ENCODE measurements around the gene IGF2R.
"Not testable (repeated sequence)": the region's sequence is repeated elsewhere in the genome, so short reads cannot be mapped to it uniquely, and the experiment has no call there.

Gene IGF2R

DNA sequence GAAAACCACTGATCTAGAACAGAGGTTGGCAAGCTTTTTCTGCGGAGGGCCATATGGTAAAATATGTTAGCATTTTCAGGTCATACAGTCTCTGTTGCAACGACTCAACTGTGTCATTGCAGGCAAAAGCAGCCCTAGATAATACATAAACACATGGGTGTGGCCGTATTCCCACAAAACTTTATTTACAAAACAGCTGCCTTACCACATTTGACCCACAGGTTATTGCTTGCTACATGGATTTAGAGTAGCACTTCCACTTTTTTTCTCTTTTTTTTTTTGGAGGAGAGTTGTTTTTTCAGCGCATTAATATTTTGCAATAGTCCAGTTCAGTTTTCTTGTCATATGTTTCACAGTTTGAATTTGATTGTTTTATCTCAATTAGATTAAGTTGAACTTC is 2.5 kb upstream of the IGF2R start:
- Histone ChIP-seq H3K9me3 (ENCODE audit: control insufficient read depth, insufficient read depth, low read length) (no peaks in the 10 kb centered on the region), H3K27ac (ENCODE audit: low read depth, low read length) (no peak overlapping the region), H3F3A (ENCODE audit: control insufficient read depth, insufficient read depth) (no peaks in the 10 kb centered on the region), H3K36me3 (ENCODE audit: control insufficient read depth, low read length) (no peaks in the 10 kb centered on the region), H3K27me3 (ENCODE audit: control insufficient read depth, low read length) (peaks cover 28% of the 10 kb centered on the region), H4K20me1 (ENCODE audit: control insufficient read depth, insufficient read depth, low read depth, low read length) (no peaks in the 10 kb centered on the region; the same call in 1 of the 2 replicates), H3K4me3 (ENCODE audit: low read length) (no peak overlapping the region), H3K79me2 (ENCODE audit: control insufficient read depth, low read length) (peaks cover 22% of the 10 kb centered on the region), H3K4me2 (ENCODE audit: low read length) (no peak overlapping the region), H3K4me1 (ENCODE audit: control insufficient read depth, low read length) (peaks cover 17% of the 10 kb centered on the region), H3K9me2 (replicated peaks; ENCODE audit: control insufficient read depth, low read length) (no peaks in the 10 kb centered on the region)
- TF ChIP-seq, protein P1, sequence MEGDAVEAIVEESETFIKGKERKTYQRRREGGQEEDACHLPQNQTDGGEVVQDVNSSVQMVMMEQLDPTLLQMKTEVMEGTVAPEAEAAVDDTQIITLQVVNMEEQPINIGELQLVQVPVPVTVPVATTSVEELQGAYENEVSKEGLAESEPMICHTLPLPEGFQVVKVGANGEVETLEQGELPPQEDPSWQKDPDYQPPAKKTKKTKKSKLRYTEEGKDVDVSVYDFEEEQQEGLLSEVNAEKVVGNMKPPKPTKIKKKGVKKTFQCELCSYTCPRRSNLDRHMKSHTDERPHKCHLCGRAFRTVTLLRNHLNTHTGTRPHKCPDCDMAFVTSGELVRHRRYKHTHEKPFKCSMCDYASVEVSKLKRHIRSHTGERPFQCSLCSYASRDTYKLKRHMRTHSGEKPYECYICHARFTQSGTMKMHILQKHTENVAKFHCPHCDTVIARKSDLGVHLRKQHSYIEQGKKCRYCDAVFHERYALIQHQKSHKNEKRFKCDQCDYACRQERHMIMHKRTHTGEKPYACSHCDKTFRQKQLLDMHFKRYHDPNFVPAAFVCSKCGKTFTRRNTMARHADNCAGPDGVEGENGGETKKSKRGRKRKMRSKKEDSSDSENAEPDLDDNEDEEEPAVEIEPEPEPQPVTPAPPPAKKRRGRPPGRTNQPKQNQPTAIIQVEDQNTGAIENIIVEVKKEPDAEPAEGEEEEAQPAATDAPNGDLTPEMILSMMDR (IDR thresholded peaks at IDR 0.05; ENCODE audit: low read depth, low read length, poor library complexity, severe bottlenecking), result no peak
- TF ChIP-seq EZH2phosphoT487 (IDR thresholded peaks at IDR 0.05; ENCODE audit: borderline replicate concordance, low read length), result no peak

DNA sequence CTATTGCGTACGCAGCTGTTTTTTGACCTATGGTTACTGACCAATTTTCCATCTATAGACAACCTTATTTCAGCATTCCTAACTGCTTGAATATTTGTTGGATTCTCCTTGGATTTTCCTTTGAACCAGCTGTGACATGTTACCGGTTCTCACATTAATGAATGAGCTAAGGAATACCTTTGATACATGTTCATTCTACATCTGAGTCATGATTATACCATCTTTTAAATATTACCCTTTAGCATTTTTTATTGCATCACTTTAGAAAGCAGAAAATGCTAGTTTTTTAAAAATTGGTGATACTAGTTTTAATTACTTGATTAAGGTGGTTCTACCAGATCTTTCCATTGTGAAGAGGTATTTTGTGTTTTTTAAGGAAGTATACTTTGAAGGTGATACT is 1.9 kb upstream of the IGF2R start:
- H3K4me1 ChIP-seq (ENCODE audit: control insufficient read depth, low read length), result peaks cover 17% of the 10 kb centered on the region
- H3K9me3 ChIP-seq (ENCODE audit: control insufficient read depth, insufficient read depth, low read length), result no peaks in the 10 kb centered on the region
- H3K36me3 ChIP-seq (ENCODE audit: control insufficient read depth, low read length), result no peaks in the 10 kb centered on the region
- no peak overlapping the region for H3K4me2 ChIP-seq (ENCODE audit: low read length)
- no peak for TF ChIP-seq EZH2phosphoT487 (IDR thresholded peaks at IDR 0.05; ENCODE audit: borderline replicate concordance, low read length)
- TF ChIP-seq, protein P1 (IDR thresholded peaks at IDR 0.05; ENCODE audit: low read depth, low read length, poor library complexity, severe bottlenecking), result no peak
- no peak overlapping the region for H3K27ac ChIP-seq (ENCODE audit: low read depth, low read length)
- peaks cover 29% of the 10 kb centered on the region for H3K79me2 ChIP-seq (ENCODE audit: control insufficient read depth, low read length)
- no peaks in the 10 kb centered on the region for H3F3A ChIP-seq (ENCODE audit: control insufficient read depth, insufficient read depth)
- peaks cover 22% of the 10 kb centered on the region for H3K27me3 ChIP-seq (ENCODE audit: control insufficient read depth, low read length)
- H3K9me2 ChIP-seq (replicated peaks; ENCODE audit: control insufficient read depth, low read length), result no peaks in the 10 kb centered on the region
- no peaks in the 10 kb centered on the region; the same call in 1 of the 2 replicates for H4K20me1 ChIP-seq (ENCODE audit: control insufficient read depth, insufficient read depth, low read depth, low read length)
- H3K4me3 ChIP-seq (ENCODE audit: low read length), result no peak overlapping the region

DNA sequence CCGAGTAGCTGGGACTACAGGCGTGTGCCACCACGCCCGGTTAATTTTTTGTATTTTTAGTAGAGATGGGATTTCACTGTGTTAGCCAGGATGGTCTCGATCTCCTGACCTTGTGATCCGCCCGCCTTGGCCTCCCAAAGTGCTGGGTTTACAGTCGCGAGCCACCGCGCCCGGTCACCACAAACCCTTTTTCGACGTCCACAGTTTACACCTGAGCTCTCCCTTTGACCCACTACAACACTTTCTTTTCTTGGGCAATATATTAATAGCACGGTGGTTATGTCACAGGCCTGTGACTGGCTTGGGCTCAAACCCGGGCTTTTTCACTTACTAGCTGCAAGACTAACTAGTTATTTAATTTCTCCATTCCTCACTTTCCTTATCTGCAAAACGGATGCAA is 1.3 kb upstream of the IGF2R start:
- H3K79me2 ChIP-seq (ENCODE audit: control insufficient read depth, low read length), result peaks cover 35% of the 10 kb centered on the region
- peaks cover 15% of the 10 kb centered on the region for H3K27me3 ChIP-seq (ENCODE audit: control insufficient read depth, low read length)
- H3K9me3 ChIP-seq (ENCODE audit: control insufficient read depth, insufficient read depth, low read length); H3K36me3 ChIP-seq (ENCODE audit: control insufficient read depth, low read length); H3K9me2 ChIP-seq (replicated peaks; ENCODE audit: control insufficient read depth, low read length); H3K4me3 ChIP-seq (ENCODE audit: low read length); H4K20me1 ChIP-seq (ENCODE audit: control insufficient read depth, insufficient read depth, low read depth, low read length); H3K27ac ChIP-seq (ENCODE audit: low read depth, low read length); H3F3A ChIP-seq (ENCODE audit: control insufficient read depth, insufficient read depth): not testable (repeated sequence)
- peaks cover 17% of the 10 kb centered on the region for H3K4me1 ChIP-seq (ENCODE audit: control insufficient read depth, low read length)
- peak overlapping the region; percentile 89 for H3K4me2 ChIP-seq (ENCODE audit: low read length)

DNA sequence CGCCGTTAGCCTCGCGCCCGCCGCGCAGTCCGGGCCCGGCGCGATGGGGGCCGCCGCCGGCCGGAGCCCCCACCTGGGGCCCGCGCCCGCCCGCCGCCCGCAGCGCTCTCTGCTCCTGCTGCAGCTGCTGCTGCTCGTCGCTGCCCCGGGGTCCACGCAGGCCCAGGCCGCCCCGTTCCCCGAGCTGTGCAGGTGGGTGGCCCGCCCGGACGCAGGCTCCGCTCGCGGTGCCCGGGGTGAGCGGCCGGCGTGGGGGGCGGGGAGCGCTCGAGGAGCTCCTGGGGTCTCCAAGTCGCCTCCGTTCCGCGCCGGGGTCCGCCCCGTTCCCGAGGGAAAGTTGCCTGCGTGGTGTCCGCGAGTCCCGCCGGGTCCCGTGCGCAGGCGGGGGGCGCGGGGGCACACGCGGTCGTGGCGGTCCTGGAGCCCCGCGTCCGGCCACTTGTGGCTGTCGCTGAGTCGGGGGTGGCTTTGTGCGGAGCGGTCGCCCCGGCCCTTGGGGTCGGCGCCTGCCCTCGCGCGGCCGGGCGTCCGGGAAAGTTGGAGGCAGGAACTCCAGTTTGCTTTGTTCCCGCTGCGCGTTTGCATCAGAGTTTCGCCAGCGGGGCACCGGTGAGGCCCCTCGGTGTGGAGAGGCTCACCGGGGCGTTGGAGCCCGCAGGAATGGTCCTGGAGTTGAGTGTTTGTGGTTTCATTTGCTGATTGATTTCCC is 476 bp downstream of the IGF2R start:
- no peak overlapping the region for H3K27ac ChIP-seq (ENCODE audit: low read depth, low read length)
- TF ChIP-seq, protein P1 (IDR thresholded peaks at IDR 0.05; ENCODE audit: low read depth, low read length, poor library complexity, severe bottlenecking), result peak; percentile 17
- no peak for TF ChIP-seq EZH2phosphoT487 (IDR thresholded peaks at IDR 0.05; ENCODE audit: borderline replicate concordance, low read length)
- peak overlapping the region; percentile 59 for H3K4me2 ChIP-seq (ENCODE audit: low read length)
- H3K4me1 ChIP-seq (ENCODE audit: control insufficient read depth, low read length), result peaks cover 17% of the 10 kb centered on the region
- no peaks in the 10 kb centered on the region for H3K36me3 ChIP-seq (ENCODE audit: control insufficient read depth, low read length)
- no peaks in the 10 kb centered on the region for H3K9me3 ChIP-seq (ENCODE audit: control insufficient read depth, insufficient read depth, low read length)
- H3K4me3 ChIP-seq (ENCODE audit: low read length), result peak overlapping the region; percentile 91
- 0 out of 2 replicates have a peak, but pooled peaks cover 4% of the 10 kb centered on the region for H3K27me3 ChIP-seq (ENCODE audit: control insufficient read depth, low read length)
- H3K9me2 ChIP-seq (replicated peaks; ENCODE audit: control insufficient read depth, low read length), result no peaks in the 10 kb centered on the region
- peaks cover 4% of the 10 kb centered on the region; the same call in 1 of the 2 replicates for H4K20me1 ChIP-seq (ENCODE audit: control insufficient read depth, insufficient read depth, low read depth, low read length)
- no peaks in the 10 kb centered on the region for H3F3A ChIP-seq (ENCODE audit: control insufficient read depth, insufficient read depth)
- peaks cover 53% of the 10 kb centered on the region for H3K79me2 ChIP-seq (ENCODE audit: control insufficient read depth, low read length)
